ENCODE measurements around the gene DMC1. TPM values are rescaled to one million over a fixed set of nuclear protein-coding genes. Genes with fewer than 3 reads are reported as not detected.
"Not testable (repeated sequence)": the region's sequence is repeated elsewhere in the genome, so short reads cannot be mapped to it uniquely, and the experiment has no call there.

DMC1 gene, protein sequence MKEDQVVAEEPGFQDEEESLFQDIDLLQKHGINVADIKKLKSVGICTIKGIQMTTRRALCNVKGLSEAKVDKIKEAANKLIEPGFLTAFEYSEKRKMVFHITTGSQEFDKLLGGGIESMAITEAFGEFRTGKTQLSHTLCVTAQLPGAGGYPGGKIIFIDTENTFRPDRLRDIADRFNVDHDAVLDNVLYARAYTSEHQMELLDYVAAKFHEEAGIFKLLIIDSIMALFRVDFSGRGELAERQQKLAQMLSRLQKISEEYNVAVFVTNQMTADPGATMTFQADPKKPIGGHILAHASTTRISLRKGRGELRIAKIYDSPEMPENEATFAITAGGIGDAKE
- polyA plus RNA-seq (2013, experiment 1 of 2), result 11.5 TPM
- 9.9 TPM for polyA plus RNA-seq (2013, experiment 2 of 2)

DNA sequence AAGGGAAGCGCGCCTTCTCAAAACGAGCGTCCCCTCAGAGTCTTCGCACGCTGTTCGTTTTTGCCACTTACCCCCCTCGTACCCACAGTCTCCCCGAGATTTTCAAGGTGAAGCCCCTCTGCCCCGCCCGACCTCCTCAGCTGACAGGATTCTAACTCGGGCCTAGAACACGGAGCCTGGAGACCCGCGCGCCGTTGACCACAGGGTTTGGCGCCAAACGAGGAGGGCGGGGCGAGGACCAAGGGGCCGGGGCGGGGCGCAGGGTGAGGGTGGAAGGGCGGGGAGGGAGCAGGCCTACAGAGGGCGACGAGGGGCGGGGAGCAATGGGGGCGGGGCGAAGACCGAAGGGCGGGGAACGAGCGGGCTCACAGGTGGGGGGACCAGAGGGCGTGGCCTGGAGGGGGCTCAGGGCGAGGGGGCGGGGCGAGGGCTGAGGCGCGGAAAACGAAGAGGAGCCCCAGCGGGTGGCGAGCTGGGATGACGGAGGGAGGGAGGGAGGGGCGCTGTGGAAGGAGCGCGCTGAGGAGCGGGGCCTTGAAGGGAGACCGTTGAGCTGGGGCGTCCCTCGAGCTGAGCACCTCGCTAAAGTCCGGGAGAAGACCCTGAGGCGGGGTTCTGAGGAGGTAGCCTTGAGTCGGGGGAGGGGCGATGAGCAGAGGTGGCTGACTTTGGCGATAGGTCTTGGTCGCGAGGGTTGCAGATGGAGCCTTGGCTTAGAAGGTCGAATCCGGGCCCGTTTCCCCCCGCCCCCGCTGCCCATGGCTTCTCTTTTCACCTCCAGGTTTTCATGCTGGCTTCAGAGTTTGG, at the start of gene DMC1:
Gene DMC1, minus strand, starts transcription at position 212 of the 807 bp plus-strand sequence. CDS start 1,927 bp downstream, outside the sequence.
- Histone ChIP-seq H2BK12ac (ENCODE audit: low read length) (no peak within 1 kb of the TSS), H2AFZ (ENCODE audit: low read length) (peak within 1 kb of the TSS; percentile 95), H3K9ac (ENCODE audit: low read depth, low read length, poor library complexity) (peak within 1 kb of the TSS; percentile 90), H3K23ac (ENCODE audit: low read depth, low read length, poor library complexity) (no peak within 1 kb of the TSS), H4K8ac (ENCODE audit: low read depth, low read length) (no peak within 1 kb of the TSS), H2BK15ac (ENCODE audit: low read length) (no peak within 1 kb of the TSS), H3K9me3 (replicated peaks in 1 of 2; ENCODE audit: control insufficient read depth in 2 of 2, insufficient read depth in 1 of 2, low read depth in 1 of 2, low read length in 2 of 2) (peaks cover 0 to 4% of the 10 kb centered on the region in 2 donors), H4K91ac (ENCODE audit: low read depth, low read length, poor library complexity) (no peak within 1 kb of the TSS), H3K4me3 (ENCODE audit: low read length in 2 of 2) (peak within 1 kb of the TSS; percentile 53 to 82), H2BK120ac (ENCODE audit: low read depth, low read length) (no peak within 1 kb of the TSS), H3K27ac (replicated peaks; ENCODE audit: low read length) (peak within 1 kb of the TSS; percentile 56), H3K36me3 (replicated peaks in 1 of 2; ENCODE audit: control insufficient read depth in 2 of 2, insufficient read depth in 2 of 2, low read length in 2 of 2) (no peaks in the 10 kb centered on the region), H2AK5ac (ENCODE audit: low read depth, low read length) (no peak within 1 kb of the TSS), H3K18ac (ENCODE audit: low read length) (peak within 1 kb of the TSS; percentile 89), H3K4me1 (ENCODE audit: control insufficient read depth in 2 of 2, insufficient read depth in 1 of 2, low read depth in 1 of 2, low read length in 2 of 2) (peaks cover 7 to 10% of the 10 kb centered on the region in 2 donors), H3K4ac (ENCODE audit: low read length) (no peak within 1 kb of the TSS), H2BK5ac (ENCODE audit: low read length) (peak within 1 kb of the TSS; percentile 4), H3K27me3 (ENCODE audit: control insufficient read depth in 3 of 3, insufficient read depth in 3 of 3, low read depth in 1 of 3, low read length in 3 of 3) (peaks cover 0 to 12% (median 0%) of the 10 kb centered on the region in 3 experiments), H3K4me2 (ENCODE audit: insufficient read depth, low read length, poor library complexity, severe bottlenecking) (peak within 1 kb of the TSS; percentile 75), H3K79me1 (ENCODE audit: low read depth, low read length) (no peaks in the 10 kb centered on the region), H3K14ac (ENCODE audit: low read length) (no peak within 1 kb of the TSS)
- no CpG with 5 or more reads among the region's 64 CpGs for WGBS, 2 donors (ENCODE audit: extremely low coverage in 2 of 2, insufficient read length in 2 of 2, insufficient replicate concordance in 1 of 2)
- DNase-seq (ENCODE audit: low spot score), result peak; percentile 93

DNA sequence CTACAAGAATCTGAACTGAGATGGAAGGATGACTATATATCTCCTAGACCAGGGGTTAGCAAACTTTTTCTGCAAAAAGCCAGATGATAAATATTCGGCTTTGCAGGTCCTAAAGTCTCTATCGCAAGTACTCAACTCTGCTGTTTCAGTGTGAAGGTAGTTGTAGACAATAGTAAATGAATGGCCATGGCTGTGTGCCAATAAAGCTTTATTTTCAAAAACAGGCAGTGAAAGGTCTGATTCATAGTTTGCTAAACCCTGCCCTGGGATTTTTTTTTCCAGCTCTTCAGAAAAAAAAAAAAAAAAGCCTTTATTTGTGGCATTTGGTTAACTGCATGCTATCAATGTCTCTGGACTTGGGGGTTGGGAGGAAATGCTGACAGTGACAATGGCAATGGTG, 48.7 kb upstream of the DMC1 start:
- DNase-seq (ENCODE audit: low spot score), result no peak
- no peak overlapping the region for H2AK5ac ChIP-seq (ENCODE audit: low read depth, low read length)
- no peak overlapping the region for H2BK15ac ChIP-seq (ENCODE audit: low read length)
- H3K14ac ChIP-seq (ENCODE audit: low read length), result no peak overlapping the region
- no peak overlapping the region for H3K4ac ChIP-seq (ENCODE audit: low read length)
- no peaks in the 10 kb centered on the region for H3K79me1 ChIP-seq (ENCODE audit: low read depth, low read length)
- H2BK120ac ChIP-seq (ENCODE audit: low read depth, low read length), result no peak overlapping the region
- no peaks in the 10 kb centered on the region for H3K27me3 ChIP-seq (ENCODE audit: control insufficient read depth in 3 of 3, insufficient read depth in 3 of 3, low read depth in 1 of 3, low read length in 3 of 3)
- no peak overlapping the region for H3K9ac ChIP-seq (ENCODE audit: low read depth, low read length, poor library complexity)
- H2BK5ac ChIP-seq (ENCODE audit: low read length), result no peak overlapping the region
- H3K23ac ChIP-seq (ENCODE audit: low read depth, low read length, poor library complexity), result no peak overlapping the region
- H3K4me2 ChIP-seq (ENCODE audit: insufficient read depth, low read length, poor library complexity, severe bottlenecking), result no peak overlapping the region
- no peak overlapping the region for H3K4me3 ChIP-seq (ENCODE audit: low read length in 2 of 2)
- peak overlapping the region; percentile 26 for H4K8ac ChIP-seq (ENCODE audit: low read depth, low read length)
- no CpG with 5 or more reads among the region's 2 CpGs for WGBS, 2 donors (ENCODE audit: extremely low coverage in 2 of 2, insufficient read length in 2 of 2, insufficient replicate concordance in 1 of 2)
- H2AFZ ChIP-seq (ENCODE audit: low read length), result no peak overlapping the region
- no peak overlapping the region for H4K91ac ChIP-seq (ENCODE audit: low read depth, low read length, poor library complexity)
- H2BK12ac ChIP-seq (ENCODE audit: low read length), result no peak overlapping the region
- H3K27ac ChIP-seq (replicated peaks; ENCODE audit: low read length), result no peak overlapping the region
- H3K9me3 ChIP-seq (replicated peaks in 1 of 2; ENCODE audit: control insufficient read depth in 2 of 2, insufficient read depth in 1 of 2, low read depth in 1 of 2, low read length in 2 of 2), result peaks cover 3 to 13% of the 10 kb centered on the region in 2 donors
- H3K4me1 ChIP-seq (ENCODE audit: control insufficient read depth in 2 of 2, insufficient read depth in 1 of 2, low read depth in 1 of 2, low read length in 2 of 2), result peaks cover 0 to 3% of the 10 kb centered on the region in 2 donors
- H3K18ac ChIP-seq (ENCODE audit: low read length), result no peak overlapping the region
- peaks cover 32 to 70% of the 10 kb centered on the region in 2 donors for H3K36me3 ChIP-seq (replicated peaks in 1 of 2; ENCODE audit: control insufficient read depth in 2 of 2, insufficient read depth in 2 of 2, low read length in 2 of 2)

DNA sequence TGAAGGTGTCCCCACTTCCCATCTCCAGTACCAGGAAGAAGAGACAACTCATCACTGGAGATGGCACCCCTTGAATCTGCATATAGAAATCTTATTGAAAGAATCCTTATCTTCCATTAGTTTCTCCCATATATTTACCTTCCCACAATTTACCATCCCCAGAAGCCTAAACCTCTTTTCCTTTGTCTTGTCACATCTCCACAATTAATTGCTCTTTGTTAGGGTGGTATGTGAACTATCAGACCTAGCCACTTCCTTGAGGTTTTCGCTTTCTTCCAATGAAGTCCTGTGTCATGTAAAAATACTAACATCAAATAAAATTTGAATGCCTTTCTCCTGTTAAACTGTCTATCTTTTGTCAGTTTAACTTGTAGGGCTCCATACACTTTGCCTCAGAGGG, 48.3 kb upstream of the DMC1 start:
- no CpG with 5 or more reads among the region's 1 CpG for whole genome bisulfite sequencing, 2 donors (ENCODE audit: extremely low coverage in 2 of 2, insufficient read length in 2 of 2, insufficient replicate concordance in 1 of 2)
- peaks cover 34 to 67% of the 10 kb centered on the region in 2 donors for H3K36me3 ChIP-seq (replicated peaks in 1 of 2; ENCODE audit: control insufficient read depth in 2 of 2, insufficient read depth in 2 of 2, low read length in 2 of 2)
- H2BK5ac ChIP-seq (ENCODE audit: low read length), result no peak overlapping the region
- no peak overlapping the region for H4K91ac ChIP-seq (ENCODE audit: low read depth, low read length, poor library complexity)
- no peak overlapping the region for H2BK15ac ChIP-seq (ENCODE audit: low read length)
- no peak overlapping the region for H3K9ac ChIP-seq (ENCODE audit: low read depth, low read length, poor library complexity)
- no peak overlapping the region for H3K14ac ChIP-seq (ENCODE audit: low read length)
- H3K9me3 ChIP-seq (replicated peaks in 1 of 2; ENCODE audit: control insufficient read depth in 2 of 2, insufficient read depth in 1 of 2, low read depth in 1 of 2, low read length in 2 of 2), result peaks cover 3 to 13% of the 10 kb centered on the region in 2 donors
- no peak for DNase-seq (ENCODE audit: low spot score)
- no peak overlapping the region for H3K4me2 ChIP-seq (ENCODE audit: insufficient read depth, low read length, poor library complexity, severe bottlenecking)
- no peak overlapping the region for H3K27ac ChIP-seq (replicated peaks; ENCODE audit: low read length)
- peaks cover 0 to 3% of the 10 kb centered on the region in 2 donors for H3K4me1 ChIP-seq (ENCODE audit: control insufficient read depth in 2 of 2, insufficient read depth in 1 of 2, low read depth in 1 of 2, low read length in 2 of 2)
- no peak overlapping the region for H2AK5ac ChIP-seq (ENCODE audit: low read depth, low read length)
- H2BK12ac ChIP-seq (ENCODE audit: low read length), result no peak overlapping the region
- no peak overlapping the region for H3K23ac ChIP-seq (ENCODE audit: low read depth, low read length, poor library complexity)
- H3K4me3 ChIP-seq (ENCODE audit: low read length in 2 of 2), result no peak overlapping the region
- no peak overlapping the region for H4K8ac ChIP-seq (ENCODE audit: low read depth, low read length)
- no peaks in the 10 kb centered on the region for H3K79me1 ChIP-seq (ENCODE audit: low read depth, low read length)
- no peak overlapping the region for H3K4ac ChIP-seq (ENCODE audit: low read length)
- H3K27me3 ChIP-seq (ENCODE audit: control insufficient read depth in 3 of 3, insufficient read depth in 3 of 3, low read depth in 1 of 3, low read length in 3 of 3), result no peaks in the 10 kb centered on the region
- no peak overlapping the region for H2BK120ac ChIP-seq (ENCODE audit: low read depth, low read length)
- H2AFZ ChIP-seq (ENCODE audit: low read length), result no peak overlapping the region
- no peak overlapping the region for H3K18ac ChIP-seq (ENCODE audit: low read length)

DNA sequence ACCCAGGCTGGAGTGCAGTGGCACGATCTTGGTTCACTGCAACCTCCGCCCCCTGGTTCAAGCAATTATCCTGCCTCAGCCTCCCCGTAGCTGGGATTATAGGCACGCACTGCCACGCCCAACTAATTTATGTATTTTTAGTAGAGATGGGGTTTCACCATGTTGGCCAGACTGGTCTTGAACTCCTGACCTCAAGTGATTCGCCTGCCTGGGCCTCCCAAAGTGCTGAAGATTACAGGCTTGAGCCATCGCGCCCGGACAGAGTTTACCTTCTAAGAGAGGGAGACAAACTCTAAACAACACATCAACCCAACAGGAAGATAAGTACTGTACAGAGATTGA, 45.1 kb upstream of the DMC1 start:
- not testable (repeated sequence) for H4K91ac ChIP-seq (ENCODE audit: low read depth, low read length, poor library complexity); H4K8ac ChIP-seq (ENCODE audit: low read depth, low read length); H3K14ac ChIP-seq (ENCODE audit: low read length); H3K18ac ChIP-seq (ENCODE audit: low read length); H2BK120ac ChIP-seq (ENCODE audit: low read depth, low read length); H3K79me1 ChIP-seq (ENCODE audit: low read depth, low read length); H3K4me1 ChIP-seq (ENCODE audit: control insufficient read depth in 2 of 2, insufficient read depth in 1 of 2, low read depth in 1 of 2, low read length in 2 of 2); H2BK15ac ChIP-seq (ENCODE audit: low read length); H3K23ac ChIP-seq (ENCODE audit: low read depth, low read length, poor library complexity); DNase-seq (ENCODE audit: low spot score); H2AK5ac ChIP-seq (ENCODE audit: low read depth, low read length); H3K27me3 ChIP-seq (ENCODE audit: control insufficient read depth in 3 of 3, insufficient read depth in 3 of 3, low read depth in 1 of 3, low read length in 3 of 3); H3K4me2 ChIP-seq (ENCODE audit: insufficient read depth, low read length, poor library complexity, severe bottlenecking); H2BK5ac ChIP-seq (ENCODE audit: low read length); H2BK12ac ChIP-seq (ENCODE audit: low read length); H3K4ac ChIP-seq (ENCODE audit: low read length); H3K4me3 ChIP-seq (ENCODE audit: low read length in 2 of 2); H3K27ac ChIP-seq (replicated peaks; ENCODE audit: low read length); H3K9ac ChIP-seq (ENCODE audit: low read depth, low read length, poor library complexity); H2AFZ ChIP-seq (ENCODE audit: low read length)
- Histone ChIP-seq H3K9me3 (replicated peaks in 1 of 2; ENCODE audit: control insufficient read depth in 2 of 2, insufficient read depth in 1 of 2, low read depth in 1 of 2, low read length in 2 of 2) (peaks cover 3 to 13% of the 10 kb centered on the region in 2 donors), H3K36me3 (replicated peaks in 1 of 2; ENCODE audit: control insufficient read depth in 2 of 2, insufficient read depth in 2 of 2, low read length in 2 of 2) (peaks cover 32 to 65% of the 10 kb centered on the region in 2 donors)
- no CpG with 5 or more reads among the region's 9 CpGs for WGBS, 2 donors (ENCODE audit: extremely low coverage in 2 of 2, insufficient read length in 2 of 2, insufficient replicate concordance in 1 of 2)
